Lower leg skin (tissue), 3 donors: ENCODE results near the gene UCHL5.

Source experiments
- CTCF ChIP-seq, 3 donors: fragments of 450-650 bp; IDR thresholded peaks; one replicate each; pipeline ENCODE4 v1.5.1; 2016; ENCODE audit warnings: antibody characterized with exemption in 3 of 3, mild to moderate bottlenecking in 3 of 3, moderate library complexity in 2 of 3
- POLR2A ChIP-seq, 2 donors: fragments of 450-650 bp; IDR thresholded peaks; one replicate each; pipeline ENCODE4 v1.6.1; 2016 to 2017; ENCODE audit warnings: antibody characterized with exemption in 2 of 2, mild to moderate bottlenecking in 1 of 2, moderate library complexity in 1 of 2

- TF ChIP-seq CTCF (IDR thresholded peaks at IDR 0.05) (no peak), POLR2A (IDR thresholded peaks at IDR 0.05) (no peak)
These were observed 53.4 kb downstream of the UCHL5 start for GRCh38 chr1:193005785-193006184.
